ENCODE measurements around the gene OGDH. TPM values are rescaled to one million over a fixed set of nuclear protein-coding genes. Genes with fewer than 3 reads are reported as not detected.

The OGDH gene
- total and polyA plus RNA-seq, 3 donors from 2014 or later = 82.4 to 95.1 (median 87.0) TPM

GRCh38 chr7:44633254-44634186, 27.1 kb downstream of the OGDH start:
- H3K4me1 ChIP-seq = peaks cover 21% of the 10 kb centered on the region
- WGBS, 2 donors = 80 to 85% methylated on average over 10 of the region's 10 CpGs
- H3K9me3 ChIP-seq = no peaks in the 10 kb centered on the region
- peak overlapping the region in 1 of 2 donors; percentile 35 for H3K27ac ChIP-seq
- no peaks in the 10 kb centered on the region for H3K27me3 ChIP-seq
- DNase-seq = peak; percentile 56
- no peaks in the 10 kb centered on the region for H3K36me3 ChIP-seq (ENCODE audit: low read depth, missing control alignments)
- TF ChIP-seq CTCF (IDR thresholded peaks at IDR 0.05) (no peak), POLR2A (IDR thresholded peaks at IDR 0.05) (no peak)
- intact Hi-C loops (cut with DNase I; ENCODE audit: low total_unique reads) = no loop called here
- no peak overlapping the region for H3K4me3 ChIP-seq

- H3K4me3 ChIP-seq = no peak overlapping the region
- H3K4me1 ChIP-seq = peaks cover 29% of the 10 kb centered on the region
- H3K9me3 ChIP-seq = no peaks in the 10 kb centered on the region
- H3K27me3 ChIP-seq = no peaks in the 10 kb centered on the region
- peak overlapping the region in 1 of 2 donors; percentile 48 for H3K27ac ChIP-seq
- no peaks in the 10 kb centered on the region for H3K36me3 ChIP-seq (ENCODE audit: low read depth, missing control alignments)
- WGBS, 2 donors = 89 to 90% methylated on average over 5 of the region's 5 CpGs
- TF ChIP-seq POLR2A (IDR thresholded peaks at IDR 0.05) (no peak), CTCF (IDR thresholded peaks at IDR 0.05) (no peak)
- intact Hi-C loops (cut with DNase I; ENCODE audit: low total_unique reads) = no loop called here
- DNase-seq = no peak
These were observed 27.9 kb downstream of the OGDH start for GRCh38 chr7:44634187-44634838.

GRCh38 chr7:44634839-44635591, 28.6 kb downstream of the OGDH start:
- Histone ChIP-seq H3K36me3 (ENCODE audit: low read depth, missing control alignments) (no peaks in the 10 kb centered on the region), H3K4me3 (no peak overlapping the region), H3K27me3 (no peaks in the 10 kb centered on the region), H3K4me1 (peaks cover 36% of the 10 kb centered on the region), H3K27ac (peak overlapping the region in 1 of 2 donors; percentile 48), H3K9me3 (no peaks in the 10 kb centered on the region)
- TF ChIP-seq CTCF (IDR thresholded peaks at IDR 0.05) = no peak
- 70 to 82% methylated on average over 14 of the region's 14 CpGs for WGBS, 2 donors
- peak; percentile 61 for DNase-seq
- intact Hi-C loops (cut with DNase I; ENCODE audit: low total_unique reads) = no loop called here

- Histone ChIP-seq H3K9me3 (no peaks in the 10 kb centered on the region), H3K27ac (no peak overlapping the region), H3K36me3 (ENCODE audit: low read depth, missing control alignments) (no peaks in the 10 kb centered on the region), H3K4me1 (peaks cover 43% of the 10 kb centered on the region), H3K27me3 (no peaks in the 10 kb centered on the region), H3K4me3 (no peak overlapping the region)
- no peak for DNase-seq
- TF ChIP-seq POLR2A (IDR thresholded peaks at IDR 0.05) (no peak), CTCF (IDR thresholded peaks at IDR 0.05) (no peak)
- intact Hi-C loops (cut with DNase I; ENCODE audit: low total_unique reads) = no loop called here
- 92% methylated on average over 3 of the region's 3 CpGs; no CpG with 5 or more reads in 1 of the 2 donors for WGBS, 2 donors
These were observed 29.7 kb downstream of the OGDH start for GRCh38 chr7:44636041-44636584.

All from testis (tissue), 3 donors.